ENCODE measurements around the gene USP44.
A peak's percentile ranks its signal among the peaks of the same experiment; 100 is the strongest.
"Not testable (repeated sequence)": the region's sequence is repeated elsewhere in the genome, so short reads cannot be mapped to it uniquely, and the experiment has no call there.

USP44 gene
- total RNA-seq: 1.9 to 3.9 reads per million in 2 donors

- DNase-seq: no peak
These were observed at the start of gene USP44 for GRCh38 chr12:95551305-95551704. Gene USP44 (minus strand): TSS chr12:95551476. CDS start chr12:95534256, 17,220 bp downstream.

GRCh38 chr12:95600567-95600966 is 49.3 kb upstream of the USP44 start:
- DNase-seq: no peak

GRCh38 chr12:95599880-95600279 is 48.6 kb upstream of the USP44 start:
- DNase-seq: no peak

GRCh38 chr12:95594136-95594535 is 42.9 kb upstream of the USP44 start:
- DNase-seq: no peak

GRCh38 chr12:95593266-95593871 is 42.1 kb upstream of the USP44 start:
- DNase-seq: no peak

- no peak for DNase-seq
These were observed 40.5 kb upstream of the USP44 start for GRCh38 chr12:95591731-95592130.

GRCh38 chr12:95590775-95591174 is 39.5 kb upstream of the USP44 start:
- DNase-seq: no peak

- no peak for DNase-seq
These were observed 32.7 kb upstream of the USP44 start for GRCh38 chr12:95583933-95584332.

- no peak for DNase-seq
These were observed 31.2 kb upstream of the USP44 start for GRCh38 chr12:95582230-95583058.

GRCh38 chr12:95577820-95578219 is 26.5 kb upstream of the USP44 start:
- no peak for DNase-seq

GRCh38 chr12:95574799-95575452 is 23.6 kb upstream of the USP44 start:
- no peak for DNase-seq

- DNase-seq: no peak
These were observed 22.8 kb upstream of the USP44 start for GRCh38 chr12:95573951-95574576.

GRCh38 chr12:95571369-95571768 is 20.1 kb upstream of the USP44 start:
- no peak for DNase-seq

GRCh38 chr12:95568045-95568444 is 16.8 kb upstream of the USP44 start:
- DNase-seq: not testable (repeated sequence)

- DNase-seq: no peak
These were observed 6.3 kb upstream of the USP44 start for GRCh38 chr12:95557625-95558024.

GRCh38 chr12:95554532-95555071 is 3.3 kb upstream of the USP44 start:
- no peak for DNase-seq

- DNase-seq: no peak
These were observed 2.1 kb upstream of the USP44 start for GRCh38 chr12:95553197-95553943.

- peak in 1 of 5 experiments; percentile 19 for DNase-seq
These were observed 739 bp upstream of the USP44 start for GRCh38 chr12:95551913-95552516.

GRCh38 chr12:95549392-95550084 is 1.7 kb downstream of the USP44 start:
- DNase-seq: peak in 1 of 5 experiments; percentile 3

GRCh38 chr12:95548539-95549391 is 2.5 kb downstream of the USP44 start:
- peak; percentile 45 to 78 (median 57) for DNase-seq

All from T-helper 2 cell (primary cell).